Common myeloid progenitor, CD34-positive (primary cell): ENCODE data around the gene ARHGEF2.

Experiments
- CTCF ChIA-PET: fragments of 350-600 bp; sonication (Branson Sonifier 250); formaldehyde crosslinking; loops from one replicate; lab custom pipeline; 2021; ENCODE audit warnings: antibody characterized with exemption; lab: Charles Lee
- POLR2A ChIA-PET: fragments of 350-600 bp; sonication (Branson Sonifier 250); formaldehyde crosslinking; loops from one replicate; lab custom pipeline; 2021; ENCODE audit warnings: antibody characterized with exemption; lab: Charles Lee
- DNase-seq, 3 donors: peaks; one replicate each; pipeline versions ENCODE4 v3.0.0 to v3.0.0-alpha.2; 2013
- H3K27ac ChIP-seq, 2 experiments: 1 replicate in 1 of 2; 2 replicates in 1 of 2; pipeline ENCODE4 v1.7.0; 2013; ENCODE audit warnings: inconsistent platforms in 2 of 2, low read length in 2 of 2, mild to moderate bottlenecking in 2 of 2, low read depth in 1 of 2, moderate library complexity in 1 of 2; ENCODE audit not compliant: severe bottlenecking in 2 of 2, insufficient read depth in 1 of 2, poor library complexity in 1 of 2
- H3K27me3 ChIP-seq, 5 experiments: replicated peaks in 2 of 5; 1 replicate in 3 of 5; 2 replicates in 2 of 5; pipeline versions ENCODE4 v1.6.1 to v1.7.0; 2013; ENCODE audit warnings: low read length in 4 of 5, mild to moderate bottlenecking in 2 of 5, moderate library complexity in 2 of 5, inconsistent platforms in 1 of 5; ENCODE audit not compliant: insufficient read depth in 5 of 5, control insufficient read depth in 4 of 5
- H3K36me3 ChIP-seq, 4 experiments: 1 replicate in 2 of 4; 2 replicates in 2 of 4; pipeline versions ENCODE4 v1.6.1 to v1.7.0; 2013; ENCODE audit warnings: low read length in 3 of 4, control low read depth in 1 of 4, mild to moderate bottlenecking in 1 of 4; ENCODE audit not compliant: control insufficient read depth in 4 of 4, insufficient read depth in 4 of 4
- H3K4me1 ChIP-seq, 4 experiments: 1 replicate in 3 of 4; 2 replicates in 1 of 4; pipeline versions ENCODE4 v1.6.1 to v1.7.1; 2013; ENCODE audit warnings: low read length in 3 of 4, mild to moderate bottlenecking in 3 of 4, control low read depth in 1 of 4, inconsistent platforms in 1 of 4, moderate library complexity in 1 of 4; ENCODE audit not compliant: control insufficient read depth in 4 of 4, insufficient read depth in 4 of 4; ENCODE audit errors: control extremely low read depth in 1 of 4
- H3K4me3 ChIP-seq, 7 experiments: 1 replicate in 4 of 7; 2 replicates in 3 of 7; pipeline versions ENCODE4 v1.5.1 to v1.7.0; 2013; ENCODE audit warnings: mild to moderate bottlenecking in 7 of 7, low read length in 6 of 7, moderate library complexity in 6 of 7, inconsistent platforms in 2 of 7, low read depth in 2 of 7, control low read depth in 1 of 7; ENCODE audit not compliant: insufficient read depth in 4 of 7, control insufficient read depth in 1 of 7; ENCODE audit errors: extremely low read depth in 1 of 7
- H3K9me3 ChIP-seq, 5 experiments: 1 replicate in 4 of 5; 2 replicates in 1 of 5; pipeline versions ENCODE4 v1.6.1 to v1.7.1; 2013; ENCODE audit warnings: low read length in 4 of 5, mild to moderate bottlenecking in 2 of 5, inconsistent platforms in 1 of 5, low read depth in 1 of 5, moderate library complexity in 1 of 5; ENCODE audit not compliant: control insufficient read depth in 4 of 5, insufficient read depth in 2 of 5; ENCODE audit errors: control extremely low read depth in 1 of 5
- WGBS: methylation state at CpG from one replicate; pipeline ENCODE4 v1.1.5; 2013; ENCODE audit not compliant: insufficient coverage; 5-methylcytosine and 5-hydroxymethylcytosine counted together

The ARHGEF2 gene

DNA sequence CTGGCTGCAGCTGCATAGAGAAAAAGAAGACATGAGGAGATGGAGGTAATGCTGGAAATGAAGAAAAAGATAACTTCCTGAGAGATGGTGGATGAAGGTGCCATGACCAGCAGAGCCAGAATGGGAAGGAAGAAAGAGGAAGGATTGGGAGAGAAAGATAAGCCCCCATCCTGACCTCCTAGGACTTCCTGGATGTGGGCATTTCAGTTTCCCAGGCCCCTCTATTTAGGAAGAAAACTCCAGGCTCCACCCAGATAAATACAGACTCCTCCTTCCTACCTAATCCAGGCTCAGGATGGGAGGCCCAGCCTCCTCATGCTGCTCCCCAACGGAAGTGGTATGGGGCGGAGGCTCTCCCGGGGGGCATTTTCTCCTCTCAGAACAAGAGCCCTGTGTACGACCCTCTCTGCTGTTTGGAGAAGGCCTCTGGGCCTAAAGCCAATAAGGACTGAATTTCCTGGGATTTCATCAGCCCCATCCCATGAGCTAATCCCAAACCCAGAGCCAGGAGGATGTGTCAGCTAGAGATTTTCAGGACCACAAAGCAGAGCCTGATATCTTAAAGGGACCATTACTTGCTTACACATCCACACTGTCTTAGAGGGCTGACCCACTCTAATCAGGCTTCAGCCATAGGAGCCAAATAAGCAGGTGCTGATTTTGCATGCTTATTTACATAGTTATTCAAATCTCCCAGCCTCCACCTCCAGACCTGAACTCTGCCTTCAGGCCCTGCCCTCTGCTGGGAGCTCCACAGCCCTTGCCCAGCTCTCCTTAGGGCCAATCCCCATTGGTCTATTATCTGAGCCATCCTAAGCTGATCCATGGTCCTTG lies 5.1 kb upstream of the ARHGEF2 start:
- ChIA-PET CTCF (interaction anchor here (1.0 to 12.5 kb wide), 13 partner anchors 9 to 90 kb away, joined by 3 to 208 read pairs (median 4); partner anchors contain the start of gene KHDC4), POLR2A (no interaction called here)
- Histone ChIP-seq H3K27me3 (no peaks in the 10 kb centered on the region), H3K36me3 (no peaks in the 10 kb centered on the region), H3K9me3 (no peaks in the 10 kb centered on the region), H3K4me3 (peak overlapping the region in 2 of 7 experiments; percentile 34 to 42), H3K4me1 (peaks cover 31 to 58% (median 55%) of the 10 kb centered on the region in 4 experiments), H3K27ac (peak overlapping the region; percentile 3 to 61)
- peak in 1 of 3 donors; percentile 45 for DNase-seq
- WGBS = 25% methylated on average over 4 of the region's 4 CpGs

GRCh38 chr1:155982106-155982505 lies 3.8 kb upstream of the ARHGEF2 start:
- no peaks in the 10 kb centered on the region for H3K27me3 ChIP-seq
- no peak for DNase-seq
- peak overlapping the region in 1 of 2 experiments; percentile 63 for H3K27ac ChIP-seq
- H3K9me3 ChIP-seq = no peaks in the 10 kb centered on the region
- H3K4me1 ChIP-seq = peaks cover 31 to 61% (median 56%) of the 10 kb centered on the region in 4 experiments
- ChIA-PET CTCF (interaction anchor here (0.6 to 12.5 kb wide), 7 partner anchors 8 to 264 kb away, joined by 3 to 208 read pairs (median 5); no protein-coding TSS in a partner anchor), POLR2A (no interaction called here)
- H3K4me3 ChIP-seq = no peak overlapping the region
- H3K36me3 ChIP-seq = no peaks in the 10 kb centered on the region
- WGBS = 63% methylated on average over 4 of the region's 7 CpGs

DNA sequence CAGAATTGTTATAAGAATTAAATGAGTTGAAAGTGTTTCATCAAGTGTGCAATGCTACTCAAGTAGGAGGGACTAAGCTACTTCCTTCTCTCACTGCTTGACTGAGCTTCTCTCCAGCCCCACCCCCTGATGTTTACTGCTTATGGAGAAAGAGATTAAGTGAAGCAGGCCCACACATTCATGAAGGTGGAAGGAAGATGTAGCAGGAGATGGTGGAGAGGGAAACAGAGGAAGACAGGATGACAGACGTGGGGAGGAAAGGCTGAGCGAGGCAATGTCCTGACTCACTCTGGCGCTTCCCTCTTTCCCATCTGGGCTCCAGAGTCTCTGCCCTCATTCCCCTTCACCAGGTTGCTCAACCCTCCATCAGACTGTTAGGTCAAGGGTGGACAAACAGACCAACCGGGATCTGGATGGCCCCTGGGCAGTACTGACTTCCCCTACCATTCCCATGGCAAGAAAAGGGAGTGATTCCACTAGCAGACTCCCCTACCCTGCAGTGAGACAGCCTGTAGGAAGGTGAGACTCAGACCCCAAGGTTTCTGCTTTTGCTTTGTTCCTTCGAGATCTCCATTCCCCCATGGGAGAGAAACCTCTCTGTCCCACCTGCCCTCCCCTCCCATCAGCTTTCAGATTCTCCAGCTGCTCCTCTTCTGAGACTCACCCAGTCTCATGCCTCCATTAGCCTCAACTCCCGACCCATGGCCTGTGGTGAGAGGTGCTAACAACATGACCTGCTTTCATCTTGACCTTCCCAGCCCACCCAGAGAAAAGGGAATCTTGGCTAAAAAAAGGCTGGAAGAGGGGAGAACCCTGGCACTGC lies 3.1 kb upstream of the ARHGEF2 start:
- peak in 2 of 3 donors; percentile 71 to 75 for DNase-seq
- 50% methylated on average over 4 of the region's 6 CpGs for WGBS

DNA sequence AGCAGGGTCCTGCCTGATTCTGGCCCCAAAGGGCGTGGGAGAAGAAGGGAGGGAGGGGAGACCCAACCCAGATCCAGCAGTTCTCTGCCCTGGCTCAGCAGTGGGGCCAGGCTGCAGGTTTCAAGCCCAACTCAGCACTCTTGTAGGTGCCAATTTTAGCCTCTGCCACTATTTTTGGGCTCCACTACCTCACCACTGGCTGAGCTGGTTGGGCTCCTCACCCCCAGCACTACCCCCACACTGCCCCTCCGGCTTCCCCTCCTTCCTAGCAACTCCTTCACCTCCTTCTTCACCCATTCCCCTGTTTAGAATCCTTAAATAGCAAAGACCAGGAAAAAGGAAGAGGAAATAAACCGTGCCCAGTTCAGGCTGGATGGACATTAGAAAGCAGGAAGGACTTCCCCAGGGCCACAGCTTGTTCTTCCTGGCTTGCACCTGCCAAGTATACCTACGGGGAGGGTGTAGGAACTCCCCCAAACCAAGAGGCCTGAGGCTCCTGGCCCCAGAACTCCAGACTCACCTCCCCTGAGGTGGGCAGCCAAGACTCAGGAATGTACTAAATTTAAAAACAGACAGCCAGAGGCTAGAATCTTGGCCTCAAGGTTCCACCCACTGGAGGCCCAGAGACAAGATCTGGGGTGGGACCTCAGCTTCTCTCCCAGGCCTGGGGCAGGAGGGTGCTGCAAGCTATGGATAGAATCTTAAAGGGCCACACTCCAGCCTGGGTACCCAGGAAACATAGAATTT lies 1.4 kb upstream of the ARHGEF2 start:
- Histone ChIP-seq H3K4me1 (peaks cover 40 to 83% (median 78%) of the 10 kb centered on the region in 4 experiments), H3K36me3 (no peaks in the 10 kb centered on the region), H3K9me3 (no peaks in the 10 kb centered on the region), H3K27ac (peak overlapping the region; percentile 53 to 95), H3K4me3 (peak overlapping the region in 6 of 7 experiments; percentile 82 to 99 (median 94)), H3K27me3 (no peaks in the 10 kb centered on the region)
- no peak for DNase-seq
- WGBS = 12% methylated on average over 3 of the region's 4 CpGs
- POLR2A ChIA-PET = interaction anchor here (0.6 to 4.9 kb wide), 3 partner anchors 12 to 78 kb away, joined by 3 to 60 read pairs (median 4); no protein-coding TSS in a partner anchor
- CTCF ChIA-PET = interaction anchor here (1.0 to 12.5 kb wide), 8 partner anchors 10 to 42 kb away, joined by 4 to 208 read pairs (median 10); no protein-coding TSS in a partner anchor

More for the DNA sequence above, 3.1 kb upstream of the ARHGEF2 start:
- Histone ChIP-seq H3K27me3 (no peaks in the 10 kb centered on the region), H3K4me3 (peak overlapping the region in 3 of 7 experiments; percentile 3 to 33 (median 32)), H3K36me3 (no peaks in the 10 kb centered on the region), H3K4me1 (peaks cover 36 to 67% (median 61%) of the 10 kb centered on the region in 4 experiments), H3K9me3 (no peaks in the 10 kb centered on the region), H3K27ac (peak overlapping the region in 1 of 2 experiments; percentile 95)
- ChIA-PET CTCF (interaction anchor here (0.6 to 12.5 kb wide), 10 partner anchors 8 to 265 kb away, joined by 3 to 208 read pairs (median 10); no protein-coding TSS in a partner anchor), POLR2A (no interaction called here)

DNA sequence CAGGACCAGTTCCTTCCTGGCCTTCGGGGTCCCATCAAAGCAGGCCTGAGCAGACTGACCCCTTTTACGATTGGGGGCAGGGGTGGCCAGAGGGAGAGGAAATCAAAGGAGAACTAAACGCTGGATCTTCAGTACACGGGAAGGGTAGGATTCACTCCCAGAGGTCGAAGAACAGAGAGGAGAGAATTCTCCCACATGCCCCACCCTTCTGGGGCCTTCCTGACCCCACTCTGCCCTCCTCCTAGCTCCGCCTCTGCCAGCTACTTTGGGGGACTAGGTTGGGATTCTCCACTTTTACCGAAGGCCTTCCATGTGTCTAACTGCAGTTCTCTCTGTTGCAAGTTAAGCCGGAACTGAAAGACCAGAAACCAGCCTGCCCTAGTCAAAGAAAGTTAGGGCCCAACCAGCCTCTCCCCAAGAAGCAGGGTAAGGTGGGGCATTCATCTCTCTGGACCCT lies 654 bp upstream of the ARHGEF2 start:
- CTCF ChIA-PET = interaction anchor here (0.7 to 12.5 kb wide), 8 partner anchors 11 to 41 kb away, joined by 3 to 208 read pairs (median 10); no protein-coding TSS in a partner anchor
- Histone ChIP-seq H3K27ac (peak overlapping the region; percentile 87 to 95), H3K36me3 (peaks cover 0 to 5% (median 2%) of the 10 kb centered on the region in 4 experiments), H3K4me1 (peaks cover 43 to 87% (median 84%) of the 10 kb centered on the region in 4 experiments), H3K4me3 (peak overlapping the region; percentile 79 to 99 (median 92)), H3K27me3 (no peaks in the 10 kb centered on the region), H3K9me3 (no peaks in the 10 kb centered on the region)
- peak in 2 of 3 donors; percentile 19 to 25 for DNase-seq
- POLR2A ChIA-PET = interaction anchor here (0.6 to 4.9 kb wide), 6 partner anchors 11 to 69 kb away, joined by 3 to 60 read pairs (median 3); no protein-coding TSS in a partner anchor
- WGBS = 0% methylated on average over 8 of the region's 8 CpGs
